Smooth muscle cell of the coronary artery (primary cell): ENCODE data around the gene ALDH1L1. TPM values are rescaled to one million over a fixed set of nuclear protein-coding genes. Genes with fewer than 3 reads are reported as not detected.

Experiments
- total RNA-seq: library from RNA; depleted of rRNA; stranded (reverse); fragments of >200 nt; gene quantifications from 2 replicates; pipeline ENCODE4 v1.2.3, GENCODE V29; 2014; ENCODE audit warnings: low replicate concordance

Gene ALDH1L1
- total RNA-seq: under 0.01 and 0.08 TPM in 2 replicates

GRCh38 chr3:126180477-126181397 is at the start of gene ALDH1L1:
TSS of gene ALDH1L1 (minus strand) at chr3:126180586. CDS start at chr3:126160979, 19,607 bp downstream.

GRCh38 chr3:126083913-126084767 is 96.2 kb downstream of the ALDH1L1 start, which contains the start of gene SLC41A3:
TSS of gene SLC41A3 (minus strand) at chr3:126084124. CDS start at chr3:126068219, 15,905 bp downstream.

Other genes starting within 250 kb of the ALDH1L1 start
- gene ROPN1B, start 211.4 kb downstream of the ALDH1L1 start, total RNA-seq: not detected in 2 replicates
- gene SLC41A3, start 96.5 kb downstream of the ALDH1L1 start, total RNA-seq: 38.3 and 39.5 TPM in 2 replicates
- 1.1 and 2.6 TPM in 2 replicates for gene KLF15, start 176.8 kb upstream of the ALDH1L1 start, total RNA-seq
- not detected in 2 replicates for gene CFAP100, start 214.3 kb upstream of the ALDH1L1 start, total RNA-seq